Activated T-cell treated with anti-CD3 and anti-CD28 coated beads, Interleukin-2, amount 50 U/mL, for 24 hours (primary cell): ENCODE measurements around the gene PROM1.

Experiments used
- DNase-seq: peaks from one replicate; pipeline ENCODE4 v3.0.0-alpha.2; 2020
- H3K27ac Mint-ChIP-seq: 2 replicates; pipeline ENCODE4 v1.8.0; 2020; ENCODE audit warnings: mild to moderate bottlenecking, mixed read lengths
- H3K27me3 Mint-ChIP-seq: 2 replicates; pipeline ENCODE4 v1.8.0; 2020; ENCODE audit warnings: mixed read lengths
- H3K36me3 Mint-ChIP-seq: 2 replicates; pipeline ENCODE4 v1.8.0; 2020; ENCODE audit warnings: low read depth, mixed read lengths
- H3K4me1 Mint-ChIP-seq: 2 replicates; pipeline ENCODE4 v1.8.0; 2020; ENCODE audit warnings: low read depth, mixed read lengths
- H3K4me3 Mint-ChIP-seq: 2 replicates; pipeline ENCODE4 v1.8.0; 2020; ENCODE audit warnings: mild to moderate bottlenecking, moderate library complexity, mixed read lengths
- H3K9me3 Mint-ChIP-seq: 2 replicates; pipeline ENCODE4 v1.8.0; 2020; ENCODE audit warnings: mixed read lengths

Gene PROM1

GRCh38 chr4:16089156-16089555, 5.3 kb upstream of the PROM1 start:
- Mint-ChIP-seq H3K36me3 (no peaks in the 10 kb centered on the region), H3K9me3 (no peaks in the 10 kb centered on the region), H3K27ac (no peak overlapping the region), H3K27me3 (peaks cover 74% of the 10 kb centered on the region), H3K4me1 (peaks cover under 1% of the 10 kb centered on the region), H3K4me3 (no peak overlapping the region)
- no peak for DNase-seq

DNA sequence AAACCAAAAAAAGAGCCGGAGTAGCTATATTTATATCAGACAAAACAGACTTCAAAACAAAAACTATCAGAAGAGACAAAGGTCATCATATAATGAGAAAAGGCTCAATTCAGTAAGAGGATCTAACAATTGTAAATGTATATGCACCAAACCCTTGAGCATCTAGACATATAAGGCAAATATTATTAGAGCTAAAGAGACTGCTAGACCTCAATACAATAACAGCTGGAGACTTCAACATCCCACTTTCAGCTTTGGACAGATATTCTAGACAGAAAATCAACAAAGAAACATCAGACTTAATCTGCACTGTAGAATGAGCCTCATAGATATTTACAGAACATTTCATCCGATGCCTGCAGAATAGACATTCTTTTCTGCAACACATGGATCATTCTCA, 4.8 kb upstream of the PROM1 start:
- Mint-ChIP-seq H3K36me3 (no peaks in the 10 kb centered on the region), H3K27ac (no peak overlapping the region), H3K4me1 (peaks cover 4% of the 10 kb centered on the region), H3K9me3 (no peaks in the 10 kb centered on the region), H3K27me3 (peaks cover 75% of the 10 kb centered on the region), H3K4me3 (no peak overlapping the region)
- no peak for DNase-seq

GRCh38 chr4:16085822-16086221, 2.0 kb upstream of the PROM1 start:
- Mint-ChIP-seq H3K4me3 (no peak overlapping the region), H3K4me1 (peaks cover 22% of the 10 kb centered on the region), H3K27ac (no peak overlapping the region), H3K27me3 (peaks cover 83% of the 10 kb centered on the region), H3K9me3 (no peaks in the 10 kb centered on the region), H3K36me3 (no peaks in the 10 kb centered on the region)
- no peak for DNase-seq

DNA sequence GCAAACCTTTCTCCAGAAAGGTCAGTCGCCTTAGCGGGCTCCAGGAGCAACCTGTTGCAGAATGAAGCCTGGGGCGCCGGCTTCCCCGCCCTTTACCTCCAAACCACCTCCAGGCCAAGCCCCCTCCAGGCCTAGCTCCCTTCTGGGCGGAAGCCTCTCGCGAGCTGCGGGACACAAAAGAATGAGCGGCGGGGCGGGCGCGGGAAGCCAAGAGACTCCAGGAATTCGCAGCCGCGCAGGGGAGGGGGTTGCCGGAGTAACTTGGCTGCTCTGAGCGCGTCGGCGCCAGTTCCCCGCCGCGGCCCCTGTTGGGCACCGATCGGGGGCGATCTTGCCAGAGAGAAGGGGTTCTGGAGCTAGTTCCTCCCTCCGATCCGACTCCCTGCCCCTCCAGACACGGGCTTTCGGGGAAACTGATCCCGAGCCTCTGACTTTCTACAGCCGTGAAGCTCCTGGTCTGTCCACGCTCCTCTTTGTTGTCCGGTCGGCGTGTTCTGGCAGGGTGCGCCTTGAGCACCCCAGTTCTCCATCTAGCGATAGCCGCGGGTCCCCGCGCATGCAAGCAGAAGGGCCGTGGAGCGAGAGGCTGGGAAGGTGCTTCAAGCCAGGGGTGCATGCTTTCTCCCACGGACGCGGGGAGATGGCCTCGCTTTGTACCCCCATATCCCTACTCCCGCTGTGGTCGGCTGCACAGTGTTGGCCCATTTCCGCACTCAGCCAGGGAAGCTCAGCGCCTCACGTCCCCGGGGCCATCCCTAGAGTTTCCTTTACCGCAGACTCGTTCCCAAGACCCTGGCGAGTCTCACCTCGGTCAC, 1.2 kb downstream of the PROM1 start:
- Mint-ChIP-seq H3K27me3 (peaks cover 89% of the 10 kb centered on the region), H3K27ac (peak overlapping the region; percentile 42), H3K36me3 (no peaks in the 10 kb centered on the region), H3K4me3 (peak overlapping the region; percentile 71), H3K9me3 (no peaks in the 10 kb centered on the region), H3K4me1 (peaks cover 26% of the 10 kb centered on the region)
- DNase-seq, result peak; percentile 52

- Mint-ChIP-seq H3K4me3 (peak overlapping the region; percentile 71), H3K9me3 (no peaks in the 10 kb centered on the region)
Measured at GRCh38 chr4:16082041-16082425, 1.8 kb downstream of the PROM1 start.

GRCh38 chr4:16079046-16079445, 4.8 kb downstream of the PROM1 start:
- no peaks in the 10 kb centered on the region for H3K36me3 Mint-ChIP-seq
- no peak for DNase-seq
- peaks cover 80% of the 10 kb centered on the region for H3K27me3 Mint-ChIP-seq
- H3K9me3 Mint-ChIP-seq, result no peaks in the 10 kb centered on the region
- H3K4me1 Mint-ChIP-seq, result peaks cover 24% of the 10 kb centered on the region
- H3K4me3 Mint-ChIP-seq, result no peak overlapping the region
- no peak overlapping the region for H3K27ac Mint-ChIP-seq

More at GRCh38 chr4:16082041-16082425, 1.8 kb downstream of the PROM1 start:
- DNase-seq, result no peak
- H3K27ac Mint-ChIP-seq, result peak overlapping the region; percentile 10
- H3K4me1 Mint-ChIP-seq, result peaks cover 26% of the 10 kb centered on the region
- H3K27me3 Mint-ChIP-seq, result peaks cover 90% of the 10 kb centered on the region
- no peaks in the 10 kb centered on the region for H3K36me3 Mint-ChIP-seq

DNA sequence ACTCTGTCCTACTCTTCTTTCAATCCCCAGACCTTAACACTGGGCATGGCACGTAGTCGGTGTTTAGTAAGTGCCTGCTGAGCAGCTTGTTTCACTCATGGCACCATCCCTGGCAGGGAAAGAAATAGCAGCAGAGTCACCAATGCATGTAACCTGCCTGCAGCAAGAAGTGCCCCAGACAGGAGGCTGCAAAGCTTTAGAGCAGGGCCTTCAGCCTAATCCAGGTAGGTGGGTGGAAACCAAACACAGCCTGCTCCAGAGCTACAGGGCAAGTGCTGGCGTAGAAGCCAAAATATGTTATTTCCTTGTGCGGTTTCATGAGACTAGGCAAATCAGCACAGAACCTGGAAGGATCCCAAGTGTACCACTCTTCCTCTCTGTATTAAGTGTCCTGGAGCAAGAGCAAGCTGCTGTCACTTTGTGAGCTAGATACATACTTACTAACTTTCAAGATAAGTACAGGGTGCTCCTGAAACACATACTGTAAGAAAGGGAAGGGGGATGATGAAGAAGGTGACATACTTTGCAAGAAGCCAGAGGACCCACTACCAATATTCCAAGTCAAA, 5.5 kb downstream of the PROM1 start:
- H3K9me3 Mint-ChIP-seq, result no peaks in the 10 kb centered on the region
- H3K4me3 Mint-ChIP-seq, result no peak overlapping the region
- H3K36me3 Mint-ChIP-seq, result no peaks in the 10 kb centered on the region
- no peak overlapping the region for H3K27ac Mint-ChIP-seq
- peaks cover 81% of the 10 kb centered on the region for H3K27me3 Mint-ChIP-seq
- peaks cover 19% of the 10 kb centered on the region for H3K4me1 Mint-ChIP-seq
- DNase-seq, result no peak

GRCh38 chr4:16077786-16078185, 6.0 kb downstream of the PROM1 start:
- DNase-seq, result no peak
- H3K9me3 Mint-ChIP-seq, result no peaks in the 10 kb centered on the region
- no peak overlapping the region for H3K27ac Mint-ChIP-seq
- peaks cover 82% of the 10 kb centered on the region for H3K27me3 Mint-ChIP-seq
- H3K36me3 Mint-ChIP-seq, result no peaks in the 10 kb centered on the region
- no peak overlapping the region for H3K4me3 Mint-ChIP-seq
- H3K4me1 Mint-ChIP-seq, result peaks cover 16% of the 10 kb centered on the region

- no peak overlapping the region for H3K4me3 Mint-ChIP-seq
- H3K36me3 Mint-ChIP-seq, result no peaks in the 10 kb centered on the region
- no peak overlapping the region for H3K27ac Mint-ChIP-seq
- no peaks in the 10 kb centered on the region for H3K9me3 Mint-ChIP-seq
- peaks cover 4% of the 10 kb centered on the region for H3K4me1 Mint-ChIP-seq
- DNase-seq, result no peak
- peaks cover 79% of the 10 kb centered on the region for H3K27me3 Mint-ChIP-seq
Measured at GRCh38 chr4:16075975-16076757, 7.7 kb downstream of the PROM1 start.

GRCh38 chr4:16075061-16075460, 8.8 kb downstream of the PROM1 start:
- no peaks in the 10 kb centered on the region for H3K9me3 Mint-ChIP-seq
- H3K4me1 Mint-ChIP-seq, result peaks cover 4% of the 10 kb centered on the region
- no peak overlapping the region for H3K4me3 Mint-ChIP-seq
- H3K27ac Mint-ChIP-seq, result no peak overlapping the region
- peaks cover 79% of the 10 kb centered on the region for H3K27me3 Mint-ChIP-seq
- H3K36me3 Mint-ChIP-seq, result no peaks in the 10 kb centered on the region
- DNase-seq, result no peak

GRCh38 chr4:16072168-16072567, 11.7 kb downstream of the PROM1 start:
- no peak for DNase-seq
- peaks cover 54% of the 10 kb centered on the region for H3K27me3 Mint-ChIP-seq
- H3K9me3 Mint-ChIP-seq, result no peaks in the 10 kb centered on the region
- no peak overlapping the region for H3K4me3 Mint-ChIP-seq
- H3K27ac Mint-ChIP-seq, result no peak overlapping the region
- no peaks in the 10 kb centered on the region for H3K4me1 Mint-ChIP-seq
- no peaks in the 10 kb centered on the region for H3K36me3 Mint-ChIP-seq

DNA sequence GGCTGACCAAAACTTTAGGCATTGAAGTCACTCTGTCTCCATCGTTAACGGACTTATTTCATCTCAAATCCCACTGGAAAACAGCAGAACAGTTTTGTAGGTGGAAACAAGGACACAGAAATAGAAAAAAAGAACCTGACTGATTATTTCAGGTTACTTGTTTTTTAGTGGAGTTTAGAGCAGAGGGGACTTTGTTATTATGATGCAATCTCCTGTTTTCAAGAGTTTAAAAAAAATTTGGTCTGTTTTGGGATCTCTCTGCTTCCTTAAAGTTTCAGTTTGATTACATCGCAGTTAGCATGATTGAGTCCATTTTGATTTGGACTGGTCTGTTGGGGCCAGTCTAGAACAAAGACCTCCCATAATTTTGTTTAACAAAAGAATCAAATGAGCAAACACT, 13.6 kb downstream of the PROM1 start:
- Mint-ChIP-seq H3K9me3 (no peaks in the 10 kb centered on the region), H3K27ac (no peak overlapping the region), H3K36me3 (no peaks in the 10 kb centered on the region), H3K4me1 (no peaks in the 10 kb centered on the region), H3K27me3 (peaks cover 40% of the 10 kb centered on the region), H3K4me3 (no peak overlapping the region)
- no peak for DNase-seq

GRCh38 chr4:16067515-16067914, 16.3 kb downstream of the PROM1 start:
- no peak for DNase-seq
- Mint-ChIP-seq H3K27ac (no peak overlapping the region), H3K36me3 (no peaks in the 10 kb centered on the region), H3K4me3 (no peak overlapping the region), H3K27me3 (peaks cover 26% of the 10 kb centered on the region), H3K9me3 (peaks cover 4% of the 10 kb centered on the region), H3K4me1 (peaks cover 3% of the 10 kb centered on the region)

- H3K36me3 Mint-ChIP-seq, result no peaks in the 10 kb centered on the region
- peaks cover 20% of the 10 kb centered on the region for H3K27me3 Mint-ChIP-seq
- no peak for DNase-seq
- H3K4me3 Mint-ChIP-seq, result no peak overlapping the region
- no peak overlapping the region for H3K27ac Mint-ChIP-seq
- H3K4me1 Mint-ChIP-seq, result peaks cover 6% of the 10 kb centered on the region
- H3K9me3 Mint-ChIP-seq, result peaks cover 4% of the 10 kb centered on the region
Measured at GRCh38 chr4:16066586-16067128, 17.2 kb downstream of the PROM1 start.
